ENCODE results near the gene ABHD11.
"Not testable (repeated sequence)": the region's sequence is repeated elsewhere in the genome, so short reads cannot be mapped to it uniquely, and the experiment has no call there.

The ABHD11 gene, protein sequence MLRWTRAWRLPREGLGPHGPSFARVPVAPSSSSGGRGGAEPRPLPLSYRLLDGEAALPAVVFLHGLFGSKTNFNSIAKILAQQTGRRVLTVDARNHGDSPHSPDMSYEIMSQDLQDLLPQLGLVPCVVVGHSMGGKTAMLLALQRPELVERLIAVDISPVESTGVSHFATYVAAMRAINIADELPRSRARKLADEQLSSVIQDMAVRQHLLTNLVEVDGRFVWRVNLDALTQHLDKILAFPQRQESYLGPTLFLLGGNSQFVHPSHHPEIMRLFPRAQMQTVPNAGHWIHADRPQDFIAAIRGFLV

DNA sequence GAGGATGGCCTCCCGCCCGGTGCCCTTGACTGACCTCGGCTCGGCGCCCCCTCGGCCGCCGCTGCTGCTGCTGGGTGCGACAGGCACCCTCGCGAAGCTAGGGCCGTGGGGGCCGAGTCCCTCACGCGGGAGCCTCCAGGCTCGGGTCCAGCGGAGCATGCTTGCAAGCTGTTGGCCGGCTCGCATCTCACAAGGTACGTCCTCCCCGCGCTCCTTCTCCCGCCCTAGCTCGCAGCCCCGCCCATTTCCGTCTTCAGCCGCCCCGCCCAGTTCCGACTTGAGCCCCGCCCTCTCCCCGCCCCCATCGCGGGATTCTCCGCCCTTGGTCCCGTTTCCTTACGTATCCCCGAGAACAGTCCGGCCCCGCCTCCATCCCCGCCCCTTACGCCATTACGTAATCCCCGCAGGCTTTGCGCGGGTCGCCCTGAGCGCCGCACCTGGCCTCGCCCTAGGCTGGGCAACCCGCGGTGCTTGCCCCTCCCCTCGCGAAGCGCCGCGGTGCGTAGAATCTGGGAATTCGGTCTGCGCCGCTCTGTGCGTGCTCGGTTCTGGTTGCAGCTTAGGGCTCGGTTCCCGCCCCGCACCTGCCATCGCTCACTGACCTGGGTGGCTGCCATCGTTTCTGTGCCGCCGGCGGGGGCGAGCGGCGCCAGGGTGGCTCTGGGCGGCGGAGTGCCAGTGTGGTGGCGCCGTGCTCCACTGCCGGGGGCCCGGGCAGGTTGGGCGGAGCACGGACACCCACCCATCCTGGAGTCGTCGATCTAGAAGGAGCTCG, at the start of gene ABHD11:
TSS of gene ABHD11 (minus strand) at position 191 of the 775 bp plus-strand sequence. CDS start at position 159, 32 bp downstream.
- Mint-ChIP-seq H3K9me3 (no peaks in the 10 kb centered on the region), H3K27me3 (no peaks in the 10 kb centered on the region), H3K4me1 (ENCODE audit: low read depth) (peaks cover 10% of the 10 kb centered on the region), H3K4me3 (peak within 1 kb of the TSS; percentile 90), H3K27ac (peak within 1 kb of the TSS; percentile 93), H3K36me3 (ENCODE audit: low read depth) (peaks cover 7% of the 10 kb centered on the region)

DNA sequence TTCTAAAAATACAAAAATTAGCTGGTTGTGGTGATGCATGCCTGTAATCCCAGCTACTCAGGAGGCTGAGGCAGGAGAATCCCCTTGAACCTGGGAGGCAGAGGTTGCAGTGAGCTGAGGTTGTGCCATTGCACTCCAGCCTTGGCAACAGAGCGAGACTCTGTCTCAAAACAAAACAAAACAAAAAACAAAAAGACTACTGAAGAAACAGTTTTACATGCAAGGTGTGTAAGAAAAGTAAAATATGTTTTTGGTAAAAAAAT, 49.1 kb upstream of the ABHD11 start:
- not testable (repeated sequence) for H3K9me3 Mint-ChIP-seq; H3K27me3 Mint-ChIP-seq; H3K4me1 Mint-ChIP-seq (ENCODE audit: low read depth); H3K4me3 Mint-ChIP-seq; H3K36me3 Mint-ChIP-seq (ENCODE audit: low read depth); H3K27ac Mint-ChIP-seq

DNA sequence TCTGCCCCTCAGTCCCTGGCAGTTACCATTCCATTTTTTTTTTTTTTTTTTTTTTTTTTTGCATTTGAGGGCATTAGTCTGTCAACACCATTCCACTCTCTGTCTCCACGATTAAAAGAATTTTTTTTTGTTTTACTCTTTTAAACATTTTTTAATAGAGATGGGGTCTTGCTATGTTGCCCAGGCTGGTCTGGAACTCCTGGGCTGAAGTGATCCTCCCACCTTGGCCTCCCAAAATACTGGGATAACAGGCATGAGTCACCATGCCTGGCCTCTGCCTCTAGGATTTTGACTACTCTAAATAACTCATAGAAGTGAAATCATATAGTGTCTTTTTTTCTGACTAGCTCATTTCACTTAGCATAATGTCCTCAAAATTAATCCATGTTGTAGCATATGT, 48.0 kb upstream of the ABHD11 start:
- no peak overlapping the region for H3K27ac Mint-ChIP-seq
- no peaks in the 10 kb centered on the region for H3K36me3 Mint-ChIP-seq (ENCODE audit: low read depth)
- H3K4me3 Mint-ChIP-seq, result no peak overlapping the region
- H3K27me3 Mint-ChIP-seq, result peaks cover 3% of the 10 kb centered on the region
- H3K4me1 Mint-ChIP-seq (ENCODE audit: low read depth), result no peaks in the 10 kb centered on the region
- no peaks in the 10 kb centered on the region for H3K9me3 Mint-ChIP-seq

DNA sequence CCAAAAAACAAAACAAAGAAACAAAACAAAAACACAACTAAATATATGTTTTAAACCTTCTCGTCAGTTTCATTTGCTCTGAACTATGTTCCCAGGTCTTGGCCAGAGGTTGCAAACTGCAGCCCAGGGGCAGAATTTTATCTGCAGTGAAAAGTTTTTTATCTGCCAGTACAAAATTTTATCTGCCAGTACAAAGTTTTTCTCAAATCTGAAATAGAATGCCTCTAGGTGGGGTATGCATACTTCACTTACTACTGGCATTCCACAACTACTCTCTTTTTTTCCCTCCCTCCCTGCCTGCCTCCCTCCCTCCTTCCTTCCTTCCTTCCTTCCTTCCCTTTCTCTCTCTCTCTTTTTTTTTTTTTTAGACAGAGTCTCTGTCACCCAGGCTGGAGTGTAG, 40.9 kb upstream of the ABHD11 start:
- Mint-ChIP-seq H3K27ac (no peak overlapping the region), H3K4me1 (ENCODE audit: low read depth) (no peaks in the 10 kb centered on the region), H3K4me3 (no peak overlapping the region), H3K27me3 (peaks cover 6% of the 10 kb centered on the region), H3K36me3 (ENCODE audit: low read depth) (no peaks in the 10 kb centered on the region), H3K9me3 (no peaks in the 10 kb centered on the region)

DNA sequence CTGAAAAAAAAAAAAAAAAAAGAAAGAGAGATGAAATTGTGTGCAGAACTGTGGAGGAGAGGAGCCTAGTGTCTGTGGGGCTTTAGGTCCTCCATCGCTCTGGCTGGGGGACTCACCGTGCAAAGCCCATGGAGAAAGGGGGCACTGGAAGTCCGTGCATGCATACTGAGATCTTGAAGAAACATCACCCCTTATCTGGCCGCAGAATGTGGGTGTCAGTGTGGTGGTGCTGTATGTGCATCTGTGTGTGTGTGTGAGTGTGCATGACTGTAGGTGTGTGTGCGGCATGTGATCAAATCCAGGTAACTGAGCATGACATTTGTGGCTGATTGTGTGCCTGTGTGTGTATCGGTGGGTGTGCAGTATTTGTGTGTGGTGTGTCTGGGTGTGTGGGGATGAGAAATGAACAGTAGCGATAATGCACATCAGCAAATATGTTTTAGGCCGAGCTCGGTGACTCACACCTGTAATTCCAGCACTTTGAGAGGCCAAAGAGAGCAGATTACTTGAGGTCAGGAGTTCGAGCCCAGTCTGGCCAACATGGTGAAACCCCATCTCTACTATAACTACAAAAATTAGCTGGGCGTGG, 40.3 kb upstream of the ABHD11 start:
- Mint-ChIP-seq H3K36me3 (ENCODE audit: low read depth) (no peaks in the 10 kb centered on the region), H3K4me1 (ENCODE audit: low read depth) (no peaks in the 10 kb centered on the region), H3K27ac (no peak overlapping the region), H3K27me3 (peaks cover 10% of the 10 kb centered on the region), H3K4me3 (no peak overlapping the region), H3K9me3 (no peaks in the 10 kb centered on the region)

GRCh38 chr7:73774923-73775322, 36.3 kb upstream of the ABHD11 start:
- Mint-ChIP-seq H3K4me1 (ENCODE audit: low read depth) (peaks cover 6% of the 10 kb centered on the region), H3K4me3 (no peak overlapping the region), H3K9me3 (no peaks in the 10 kb centered on the region), H3K36me3 (ENCODE audit: low read depth) (no peaks in the 10 kb centered on the region), H3K27me3 (peaks cover 29% of the 10 kb centered on the region), H3K27ac (no peak overlapping the region)

DNA sequence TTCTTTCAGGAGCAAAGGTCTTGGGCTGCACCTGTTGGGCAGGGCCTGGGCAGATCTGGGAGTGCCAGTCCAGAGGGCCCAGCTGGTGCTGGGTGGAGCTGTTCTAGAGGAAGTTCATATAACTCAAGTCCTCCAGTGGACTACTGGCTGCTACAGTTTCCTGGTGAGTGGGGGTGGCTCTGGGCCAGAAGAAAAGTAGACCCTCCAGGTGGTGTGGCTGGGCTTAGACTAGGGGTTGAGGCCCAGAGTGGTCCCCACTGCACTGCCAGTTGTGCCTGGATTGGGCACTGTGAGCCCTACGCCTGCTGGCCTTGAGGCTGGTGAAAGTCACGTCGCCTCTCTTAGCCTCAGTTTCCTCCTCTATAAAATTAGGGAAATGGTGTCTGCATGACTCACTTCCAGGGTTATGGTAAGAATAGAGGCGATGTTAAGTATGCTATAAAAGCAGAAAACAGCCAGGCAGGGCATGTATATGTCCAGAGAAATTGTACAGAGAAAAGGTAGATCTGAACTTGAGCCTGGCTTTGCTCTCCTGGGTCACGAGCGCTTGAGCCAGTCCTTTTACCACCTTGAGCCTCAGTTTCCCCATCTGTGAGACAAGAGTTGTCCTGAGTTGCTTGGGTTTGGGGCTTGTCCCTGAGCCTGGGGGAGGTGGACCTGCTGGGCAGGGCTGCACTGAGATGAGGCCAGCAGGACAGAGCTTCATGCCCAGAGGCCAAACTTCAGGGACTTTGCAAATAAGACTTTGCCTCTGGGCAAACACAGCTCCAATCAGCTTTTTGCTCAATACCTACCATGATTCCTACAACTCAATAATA, 35.3 kb upstream of the ABHD11 start:
- no peaks in the 10 kb centered on the region for H3K9me3 Mint-ChIP-seq
- peaks cover 6% of the 10 kb centered on the region for H3K4me1 Mint-ChIP-seq (ENCODE audit: low read depth)
- peaks cover 33% of the 10 kb centered on the region for H3K27me3 Mint-ChIP-seq
- H3K27ac Mint-ChIP-seq, result no peak overlapping the region
- no peaks in the 10 kb centered on the region for H3K36me3 Mint-ChIP-seq (ENCODE audit: low read depth)
- H3K4me3 Mint-ChIP-seq, result no peak overlapping the region

DNA sequence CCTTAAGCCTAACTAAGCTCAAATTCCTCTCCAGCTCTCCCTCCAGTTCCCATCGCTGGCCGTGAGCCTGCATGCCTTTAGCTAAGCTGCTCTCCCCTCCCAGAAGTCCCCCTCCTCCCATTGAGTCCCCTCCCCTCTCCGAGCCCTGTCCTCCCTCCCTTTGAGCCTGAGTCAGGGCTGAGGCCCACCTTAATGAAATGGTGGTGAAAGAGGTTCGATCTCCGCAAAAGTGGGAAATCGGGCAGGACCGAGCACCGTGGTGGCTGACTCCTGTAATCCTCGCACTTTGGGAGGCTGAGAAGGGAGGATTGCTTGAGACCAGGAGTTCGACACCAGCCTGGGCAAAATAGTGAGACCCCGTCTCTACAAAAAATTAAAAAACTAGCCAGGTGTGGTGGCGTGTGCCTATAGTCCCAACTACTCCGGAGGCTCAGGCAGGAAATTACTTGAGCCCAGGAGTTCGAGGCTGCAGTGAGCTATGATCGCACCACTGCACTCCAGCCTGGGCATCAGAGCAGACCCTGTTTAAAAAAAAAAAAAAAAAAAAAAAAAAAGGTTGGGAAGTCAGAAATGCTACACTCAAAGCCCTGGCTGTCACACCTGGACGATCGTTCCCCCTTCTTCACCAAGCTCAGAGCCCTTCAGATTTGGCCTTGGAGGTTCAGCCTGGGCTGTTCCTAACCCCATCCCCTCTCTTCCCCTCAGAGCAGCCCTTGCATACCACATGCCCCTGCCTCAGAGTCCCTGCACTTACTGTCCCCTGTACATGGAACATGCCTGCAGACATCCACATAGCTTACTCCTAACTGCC, 32.5 kb upstream of the ABHD11 start:
- Mint-ChIP-seq H3K36me3 (ENCODE audit: low read depth) (no peaks in the 10 kb centered on the region), H3K4me3 (peak overlapping the region; percentile 7), H3K4me1 (ENCODE audit: low read depth) (peaks cover 6% of the 10 kb centered on the region), H3K27ac (no peak overlapping the region), H3K9me3 (peaks cover 5% of the 10 kb centered on the region), H3K27me3 (peaks cover 52% of the 10 kb centered on the region)

GRCh38 chr7:73770002-73770859, 31.6 kb upstream of the ABHD11 start, which contains the start of gene CLDN3:
Gene CLDN3 (minus strand): TSS chr7:73770270. CDS start chr7:73770049, 221 bp downstream.
- peaks cover 52% of the 10 kb centered on the region for H3K27me3 Mint-ChIP-seq
- peak within 1 kb of the TSS; percentile 7 for H3K4me3 Mint-ChIP-seq
- H3K9me3 Mint-ChIP-seq, result peaks cover 5% of the 10 kb centered on the region
- H3K36me3 Mint-ChIP-seq (ENCODE audit: low read depth), result no peaks in the 10 kb centered on the region
- no peak within 1 kb of the TSS for H3K27ac Mint-ChIP-seq
- H3K4me1 Mint-ChIP-seq (ENCODE audit: low read depth), result peaks cover 6% of the 10 kb centered on the region

DNA sequence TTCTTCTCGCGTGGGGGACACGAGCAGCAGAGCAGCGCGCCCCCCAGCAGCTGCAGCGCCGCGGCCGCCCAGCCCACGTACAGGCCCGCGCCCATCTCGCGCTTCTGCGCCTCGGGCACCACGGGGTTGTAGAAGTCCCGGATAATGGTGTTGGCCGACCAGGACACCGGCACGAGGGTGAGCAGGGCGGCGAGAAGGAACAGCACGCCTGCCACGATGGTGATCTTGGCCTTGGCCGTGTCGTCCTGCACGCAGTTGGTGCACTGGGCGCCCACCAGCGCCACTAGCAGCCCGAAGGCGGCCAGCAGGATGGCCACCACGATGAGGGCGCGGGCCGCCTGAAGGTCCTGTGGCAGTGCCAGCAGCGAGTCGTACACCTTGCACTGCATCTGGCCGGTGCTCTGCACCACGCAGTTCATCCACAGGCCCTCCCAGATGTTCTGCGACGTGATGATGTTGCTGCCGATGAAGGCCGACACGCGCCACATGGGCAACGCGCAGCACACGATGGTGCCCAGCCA, 30.9 kb upstream of the ABHD11 start:
- H3K9me3 Mint-ChIP-seq, result peaks cover 5% of the 10 kb centered on the region
- no peak overlapping the region for H3K27ac Mint-ChIP-seq
- H3K27me3 Mint-ChIP-seq, result peaks cover 46% of the 10 kb centered on the region
- peaks cover 6% of the 10 kb centered on the region for H3K4me1 Mint-ChIP-seq (ENCODE audit: low read depth)
- no peak overlapping the region for H3K4me3 Mint-ChIP-seq
- H3K36me3 Mint-ChIP-seq (ENCODE audit: low read depth), result no peaks in the 10 kb centered on the region

- Mint-ChIP-seq H3K36me3 (ENCODE audit: low read depth) (no peaks in the 10 kb centered on the region), H3K4me1 (ENCODE audit: low read depth) (peaks cover 6% of the 10 kb centered on the region), H3K27me3 (peaks cover 42% of the 10 kb centered on the region), H3K9me3 (peaks cover 5% of the 10 kb centered on the region), H3K27ac (no peak overlapping the region), H3K4me3 (peak overlapping the region; percentile 19)
Observed at GRCh38 chr7:73768641-73769480, 30.3 kb upstream of the ABHD11 start.

- Mint-ChIP-seq H3K27ac (no peak overlapping the region), H3K9me3 (peaks cover 5% of the 10 kb centered on the region), H3K27me3 (peaks cover 35% of the 10 kb centered on the region), H3K36me3 (ENCODE audit: low read depth) (no peaks in the 10 kb centered on the region), H3K4me3 (no peak overlapping the region), H3K4me1 (ENCODE audit: low read depth) (peaks cover 6% of the 10 kb centered on the region)
Observed at GRCh38 chr7:73766556-73767229, 28.1 kb upstream of the ABHD11 start.
